HG03460 (cell line): ENCODE data around the gene CAD.
A peak's percentile ranks its signal among the peaks of the same experiment; 100 is the strongest.
"Not testable (repeated sequence)": the region's sequence is repeated elsewhere in the genome, so short reads cannot be mapped to it uniquely, and the experiment has no call there.

Source experiments
- ATAC-seq: cut with Tn5 transposase; IDR thresholded peaks from one replicate; pipeline ENCODE4 v1.9.1; 2021; ENCODE audit not compliant: unreplicated experiment

The CAD gene

DNA sequence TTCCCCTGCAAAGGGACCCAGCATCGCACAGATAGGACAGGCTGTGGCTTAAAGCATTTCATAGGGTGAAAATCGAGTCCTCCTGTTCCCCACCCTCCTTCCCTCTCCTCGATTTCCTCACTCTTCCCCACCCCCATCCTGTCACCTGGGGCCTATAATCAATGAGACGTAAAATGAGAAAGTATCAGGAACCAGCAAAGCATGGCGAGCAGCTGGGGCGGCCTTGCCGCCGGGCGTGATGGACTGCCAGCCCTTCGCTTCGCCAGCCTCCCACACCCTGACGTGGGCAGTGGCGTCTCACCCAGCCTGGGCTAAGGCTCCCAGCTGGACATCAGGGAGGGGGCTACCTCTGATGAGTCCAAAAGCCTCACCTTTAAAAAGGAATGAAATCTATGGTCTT lies 34.6 kb downstream of the CAD start:
- ATAC-seq: no peak

DNA sequence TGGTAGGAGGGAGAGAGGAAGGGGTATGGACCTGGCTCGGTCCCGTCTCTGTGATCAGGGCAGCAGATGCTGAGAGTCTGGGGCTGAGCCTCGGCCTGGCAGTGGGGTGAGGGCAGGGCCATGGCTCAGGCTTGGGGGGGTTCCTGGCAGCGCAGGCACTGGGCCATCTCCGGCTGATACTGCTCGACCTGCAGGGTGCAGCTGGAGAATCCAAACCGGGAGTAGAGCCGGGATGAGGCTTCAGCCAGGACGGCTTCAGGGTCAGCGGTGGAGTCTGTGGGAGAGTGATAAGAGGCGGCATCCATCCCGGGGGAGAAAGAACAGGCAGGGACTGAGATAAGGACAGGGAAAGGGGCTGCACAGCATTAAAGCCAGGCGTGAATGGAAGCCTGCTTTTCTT lies 38.0 kb downstream of the CAD start:
- no peak for ATAC-seq

DNA sequence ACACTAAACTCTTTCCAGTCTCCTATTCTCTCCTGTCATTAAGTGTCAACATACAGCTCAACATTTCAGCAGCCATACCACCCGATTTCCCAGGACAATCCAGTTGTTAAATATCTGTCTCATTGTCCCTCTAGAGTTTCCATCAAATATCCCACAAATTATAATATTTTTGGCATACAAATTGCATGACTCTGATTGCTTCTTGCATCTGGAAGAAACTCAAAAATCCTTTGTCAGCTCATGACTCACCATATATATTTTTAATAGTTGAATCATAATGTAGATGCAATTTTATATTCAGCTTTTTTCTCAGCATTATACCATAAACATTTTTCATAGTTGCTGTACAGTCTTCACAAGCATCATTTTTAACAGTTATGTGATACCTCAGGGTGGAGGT lies 38.5 kb downstream of the CAD start:
- no peak for ATAC-seq

DNA sequence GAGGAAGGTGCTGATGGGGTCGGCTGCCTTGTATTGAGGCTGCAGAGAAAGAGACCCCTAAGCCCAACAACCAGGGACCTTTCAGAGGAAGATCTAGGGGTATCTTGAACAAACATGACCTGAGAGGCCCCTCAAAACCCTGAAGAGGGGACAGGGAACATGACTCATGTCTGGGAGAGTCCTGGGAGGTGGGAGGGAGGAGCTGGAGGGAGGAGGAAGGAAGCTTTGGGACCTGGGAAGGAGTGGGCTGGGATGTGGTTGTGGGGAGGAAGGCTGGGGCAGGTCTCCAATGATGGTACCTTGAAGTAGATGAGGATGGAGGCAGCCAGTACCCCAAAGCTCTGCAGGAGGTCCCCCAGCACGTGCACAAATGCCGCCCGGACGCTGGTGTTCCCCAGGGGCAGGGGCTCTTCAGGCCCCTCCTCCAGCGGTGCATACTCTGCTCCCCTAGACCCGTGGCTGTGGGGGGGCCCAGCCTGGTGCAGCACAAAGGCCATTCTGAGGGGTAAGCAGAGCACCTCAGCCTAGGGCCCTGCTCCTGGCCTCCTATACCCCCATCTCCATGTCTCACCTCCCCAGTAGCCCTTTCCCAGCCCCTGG lies 39.8 kb downstream of the CAD start:
- ATAC-seq: no peak

DNA sequence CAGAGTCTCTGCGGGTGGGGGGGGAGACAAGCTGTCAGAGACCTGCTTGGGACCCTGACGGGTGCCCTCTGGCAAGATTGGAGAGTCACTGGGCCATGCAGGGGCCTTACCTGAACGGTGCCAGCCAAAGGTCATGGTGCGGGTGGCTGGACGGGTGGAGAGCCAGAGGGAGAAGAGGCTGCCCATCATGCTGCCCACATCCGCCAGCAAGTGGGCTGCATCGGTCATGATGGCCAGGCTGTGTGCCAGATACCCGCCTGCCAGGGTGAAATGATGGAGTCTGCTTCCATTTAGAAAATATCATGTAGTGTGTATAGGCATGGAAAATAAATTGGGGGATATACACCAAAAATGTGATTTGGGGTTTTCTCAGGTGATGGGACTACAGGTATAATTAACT lies 40.9 kb downstream of the CAD start:
- ATAC-seq: no peak

DNA sequence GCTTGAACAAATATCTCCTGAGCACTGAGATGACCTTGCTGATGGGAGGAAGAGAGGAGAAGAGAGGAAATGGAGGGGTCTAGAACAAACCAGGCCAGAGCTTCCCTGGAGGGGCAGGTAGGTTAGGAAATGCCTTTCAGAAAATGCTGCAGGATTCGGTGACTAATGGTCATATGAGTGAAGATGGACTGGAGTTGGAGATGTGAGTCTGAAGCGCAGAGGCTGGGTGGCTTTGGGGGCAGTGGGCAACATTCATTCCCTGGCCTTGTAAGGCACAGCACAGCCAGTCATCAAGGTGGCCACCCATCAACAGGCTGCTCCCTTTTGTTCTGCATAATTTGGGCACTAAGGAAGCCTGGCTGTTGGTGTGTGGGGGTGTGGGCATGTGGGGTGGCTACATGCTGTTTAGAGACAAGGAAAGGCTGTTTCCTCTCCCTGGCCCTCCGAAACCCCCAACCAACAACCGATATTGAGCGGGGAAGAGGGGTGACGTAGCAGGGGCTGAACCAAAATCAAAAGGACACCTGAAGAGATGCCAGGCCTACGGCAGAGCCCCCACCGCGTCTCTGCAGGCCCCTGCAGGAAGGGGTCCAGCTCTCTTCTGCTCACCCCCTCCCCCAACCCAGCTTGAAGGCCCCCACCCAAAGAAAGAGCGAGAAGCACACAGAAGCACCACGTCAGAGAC lies 44.2 kb downstream of the CAD start:
- ATAC-seq: no peak

DNA sequence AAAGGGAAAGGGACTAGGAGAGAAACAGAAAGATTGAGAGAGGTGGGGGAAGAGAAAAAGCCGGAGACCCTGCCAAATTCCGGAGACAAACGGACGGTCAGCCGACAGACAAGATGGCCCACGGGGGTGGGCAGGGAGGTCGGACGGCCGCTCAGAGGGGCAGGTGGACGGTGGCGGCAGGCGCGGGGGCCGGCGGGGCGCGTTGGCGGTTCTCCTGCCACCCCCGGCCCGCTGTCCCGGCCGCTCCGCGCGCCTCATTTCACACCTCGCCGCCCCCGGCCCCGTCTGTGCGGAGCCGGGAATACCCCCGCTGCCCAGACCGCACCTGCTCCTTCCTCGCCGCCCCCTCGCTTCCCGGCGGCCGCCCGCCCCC lies 44.7 kb downstream of the CAD start:
- ATAC-seq: no peak

DNA sequence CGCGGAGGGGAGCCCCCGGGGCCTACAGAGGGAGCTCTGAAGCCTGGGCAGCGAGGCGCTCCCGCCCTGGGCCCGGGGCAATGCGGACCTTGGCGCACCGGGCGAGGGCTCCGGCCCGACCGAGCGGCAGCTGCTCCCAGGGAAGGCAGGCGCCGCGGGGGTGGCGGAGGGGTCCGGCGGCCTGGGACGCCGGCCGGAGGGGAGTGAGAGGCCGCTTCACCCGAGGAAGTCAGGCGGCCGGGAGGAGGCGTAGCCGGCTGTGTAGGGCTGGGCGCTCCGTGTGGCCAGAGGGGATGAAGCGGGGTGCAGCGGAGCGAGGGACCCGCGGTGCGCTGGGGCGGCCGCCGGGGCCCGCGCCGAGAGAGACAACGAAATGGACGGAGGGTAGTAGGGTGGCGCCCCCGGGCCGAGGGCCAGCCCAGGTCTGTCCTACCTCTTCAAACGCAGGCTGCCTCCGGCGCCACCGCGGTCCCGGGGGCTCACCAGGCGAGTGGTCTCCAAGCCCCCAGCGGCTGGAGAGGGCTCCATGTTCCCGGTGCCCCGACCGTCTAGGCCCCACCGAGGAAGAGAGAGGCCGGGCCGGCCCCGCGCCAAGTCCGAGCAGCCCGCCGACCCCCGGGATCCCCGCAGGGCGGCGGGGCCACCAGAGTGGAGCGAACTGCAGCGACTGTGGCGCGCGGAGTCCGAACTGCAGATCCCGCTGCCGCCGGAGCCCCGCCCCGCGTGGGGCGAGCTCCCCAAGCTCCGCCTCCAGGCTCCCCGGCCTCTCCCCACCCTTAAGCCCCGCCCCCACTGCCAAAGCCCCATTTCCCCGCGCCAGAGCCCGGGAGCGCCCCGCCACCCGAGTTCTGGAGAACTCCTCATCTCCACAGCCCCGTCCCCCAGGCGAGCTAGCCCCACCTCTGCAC lies 45.5 kb downstream of the CAD start, which contains the start of gene SLC30A3:
TSS of gene SLC30A3 (minus strand) at position 669 of the 908 bp plus-strand sequence. CDS start at position 528, 141 bp downstream.
- ATAC-seq: no peak

DNA sequence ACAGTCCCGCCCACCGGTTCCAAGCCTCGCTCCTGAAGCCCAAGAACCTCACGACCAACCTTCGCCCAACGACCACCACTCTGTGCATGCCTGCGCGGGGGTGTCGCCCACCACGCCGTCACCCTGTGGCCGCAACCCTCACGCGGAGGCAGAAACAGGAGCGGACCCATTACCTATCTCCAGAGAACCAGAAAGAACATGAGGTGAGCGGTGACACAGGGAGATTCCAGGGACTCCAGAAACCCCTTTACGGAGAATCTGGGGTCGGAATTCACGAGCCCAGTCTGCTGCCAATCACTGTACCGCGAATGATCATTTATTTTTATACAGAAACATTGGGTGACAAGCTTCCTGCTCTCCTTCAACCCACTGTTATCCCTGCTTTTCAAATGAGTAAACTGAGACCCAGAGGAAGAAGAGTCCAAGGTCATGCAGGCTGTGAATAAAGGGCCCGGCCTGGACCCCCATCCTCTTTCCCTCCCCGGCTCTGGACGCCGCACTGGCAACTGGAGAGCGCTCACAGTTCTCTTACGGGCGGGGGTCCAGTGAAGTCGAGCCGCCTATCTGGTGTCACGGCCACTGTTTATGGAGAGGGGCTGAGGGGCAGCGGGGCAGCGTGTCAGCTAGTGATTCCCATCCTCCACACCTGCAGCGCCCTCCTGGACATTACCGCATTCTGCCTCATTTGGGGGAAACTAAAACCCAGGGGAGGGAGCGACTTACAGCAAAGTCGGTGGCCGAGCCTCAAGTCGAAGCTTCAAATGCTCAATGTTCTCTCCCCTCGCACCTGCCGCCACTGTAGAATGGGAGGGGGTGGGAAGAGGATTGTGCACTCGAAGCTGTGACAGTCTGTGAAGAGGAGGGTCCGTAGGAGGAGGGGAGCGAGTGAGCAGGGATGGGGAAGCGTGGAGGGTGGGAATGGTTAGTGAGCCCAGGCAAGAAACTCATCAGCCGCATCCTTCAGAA lies 46.4 kb downstream of the CAD start:
- ATAC-seq: no peak

DNA sequence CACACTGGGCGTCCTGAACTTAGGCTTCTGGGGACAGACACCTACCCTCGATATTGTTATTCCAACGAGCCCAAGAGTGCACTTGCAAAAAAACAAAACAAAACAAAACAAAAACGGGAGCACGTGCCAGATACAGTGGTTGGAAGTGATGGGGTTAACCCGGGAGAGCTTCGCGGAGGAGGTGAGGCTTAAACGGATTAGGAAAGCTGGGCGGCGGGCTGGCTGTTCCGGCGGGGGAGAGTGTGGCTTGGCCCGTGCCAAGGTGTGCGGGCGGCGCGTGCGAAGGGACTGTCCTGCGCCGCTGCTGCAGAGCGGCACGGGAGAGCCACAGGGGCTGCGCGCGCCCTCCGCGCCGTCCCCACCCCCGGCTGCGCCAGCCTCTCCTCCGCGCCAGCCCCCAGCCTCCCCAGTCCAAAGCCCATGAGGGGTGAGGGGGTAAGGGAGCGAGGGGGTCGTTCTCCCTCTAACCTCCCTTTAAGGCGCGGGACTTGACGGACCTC lies 47.1 kb downstream of the CAD start:
- no peak for ATAC-seq

DNA sequence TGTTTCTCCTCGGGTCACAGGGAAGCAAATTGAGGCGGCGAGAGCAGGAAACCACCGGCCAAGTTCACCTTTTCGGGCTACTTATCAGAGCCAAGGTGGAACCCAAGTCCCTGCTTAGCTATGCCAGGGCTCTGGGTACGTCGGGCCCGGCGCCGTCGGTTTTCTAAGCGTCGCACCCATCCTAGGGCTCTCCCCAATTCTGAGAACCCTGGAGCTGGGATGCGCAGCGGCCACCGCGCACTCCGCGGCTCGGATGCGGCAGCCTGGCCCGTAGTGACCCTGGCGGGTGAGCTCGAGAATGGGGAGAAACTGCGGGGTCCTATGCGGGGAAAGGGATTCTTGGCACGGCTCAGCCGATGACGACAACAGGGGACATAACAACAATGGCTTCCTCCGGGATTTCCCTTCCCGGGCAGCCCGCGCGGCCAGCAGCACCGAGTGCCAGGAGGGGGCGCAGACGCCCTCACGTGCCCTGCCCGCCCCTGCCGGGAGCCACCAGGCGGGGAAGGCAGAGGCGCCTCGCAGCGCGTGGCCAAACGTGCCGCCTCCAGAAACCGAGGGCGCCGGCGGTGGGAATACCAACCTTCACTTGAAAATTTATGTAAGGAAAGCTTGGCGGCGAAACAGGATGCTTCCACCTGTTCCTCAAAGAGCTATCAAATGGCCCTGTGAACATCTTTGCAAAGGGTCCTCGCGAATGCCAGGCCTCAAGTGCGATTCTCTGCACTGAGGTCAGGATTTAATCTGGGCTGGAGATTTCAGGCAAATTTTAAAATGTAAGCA lies 47.8 kb downstream of the CAD start:
- ATAC-seq: peak; percentile 58

DNA sequence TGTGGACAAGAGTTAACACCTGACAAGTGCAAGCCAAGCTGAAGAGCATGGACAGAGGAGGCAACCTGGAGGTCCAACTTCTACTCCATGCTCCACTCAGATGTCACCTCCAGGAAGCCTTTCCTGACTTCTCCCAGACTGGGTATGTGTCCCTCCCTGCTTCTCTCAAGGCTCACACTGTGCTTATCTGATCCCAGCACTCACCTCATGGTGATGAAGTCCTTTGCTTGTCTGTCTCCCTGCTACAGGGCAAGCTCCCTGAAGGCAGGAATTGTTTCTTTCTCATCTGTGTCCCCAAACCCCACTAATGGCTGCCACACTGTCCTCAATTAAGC lies 48.3 kb downstream of the CAD start:
- no peak for ATAC-seq

DNA sequence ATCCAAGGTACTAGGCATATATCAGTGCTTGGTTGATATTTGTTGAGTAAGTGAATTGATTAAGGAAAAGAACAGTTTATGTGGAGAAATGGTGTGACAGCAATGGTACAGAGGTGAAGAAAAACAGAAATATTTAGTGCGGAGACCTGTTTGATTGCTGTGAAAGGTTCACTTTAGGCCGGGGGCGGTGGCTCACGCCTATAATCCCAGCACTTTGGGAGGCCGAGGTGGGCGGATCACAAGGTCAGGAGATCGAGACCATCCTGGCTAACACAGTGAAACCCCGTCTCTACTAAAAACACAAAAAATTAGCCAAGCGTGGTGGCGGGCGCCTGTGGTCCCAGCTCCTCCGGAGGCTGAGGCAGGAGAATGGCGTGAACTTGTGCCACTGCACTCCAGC lies 51.1 kb downstream of the CAD start:
- not testable (repeated sequence) for ATAC-seq

DNA sequence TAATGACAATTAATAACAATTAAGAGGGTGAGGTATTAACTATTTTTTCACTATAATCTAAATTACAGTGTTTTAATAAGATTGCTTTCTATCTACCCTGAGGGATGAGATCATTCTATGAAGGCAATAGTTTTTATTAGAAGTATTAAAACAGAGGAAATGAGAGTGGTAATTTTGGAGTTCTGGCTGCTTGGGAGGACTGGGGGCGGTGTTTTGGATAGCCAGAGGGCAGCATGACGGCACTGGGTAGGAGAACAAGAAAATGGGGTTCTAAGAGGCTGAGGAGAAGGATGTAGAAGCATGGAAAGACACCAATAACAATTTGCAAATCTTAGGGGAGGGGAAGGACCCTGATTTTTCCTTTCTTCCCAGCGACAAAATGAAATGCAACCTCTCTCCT lies 53.0 kb downstream of the CAD start:
- ATAC-seq: no peak

DNA sequence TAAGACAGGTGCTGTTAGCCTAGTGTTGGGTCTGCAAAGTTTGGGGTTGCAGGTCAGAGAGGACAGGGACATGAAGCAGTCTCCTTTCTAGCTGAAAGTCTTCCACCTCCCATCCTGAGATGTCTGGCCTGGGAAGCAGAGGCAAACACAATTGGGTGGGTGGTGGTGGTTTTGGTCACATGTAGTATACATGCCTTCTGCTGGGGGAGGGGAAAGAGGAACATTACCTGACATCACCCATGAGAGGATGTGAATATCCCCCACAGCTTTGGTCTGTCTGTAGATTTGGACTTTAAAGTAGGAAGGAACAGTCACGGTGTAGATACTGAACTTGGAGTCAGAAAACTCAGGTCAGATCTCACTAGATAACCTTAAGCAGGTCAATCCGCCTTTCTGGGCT lies 53.5 kb downstream of the CAD start:
- no peak for ATAC-seq

DNA sequence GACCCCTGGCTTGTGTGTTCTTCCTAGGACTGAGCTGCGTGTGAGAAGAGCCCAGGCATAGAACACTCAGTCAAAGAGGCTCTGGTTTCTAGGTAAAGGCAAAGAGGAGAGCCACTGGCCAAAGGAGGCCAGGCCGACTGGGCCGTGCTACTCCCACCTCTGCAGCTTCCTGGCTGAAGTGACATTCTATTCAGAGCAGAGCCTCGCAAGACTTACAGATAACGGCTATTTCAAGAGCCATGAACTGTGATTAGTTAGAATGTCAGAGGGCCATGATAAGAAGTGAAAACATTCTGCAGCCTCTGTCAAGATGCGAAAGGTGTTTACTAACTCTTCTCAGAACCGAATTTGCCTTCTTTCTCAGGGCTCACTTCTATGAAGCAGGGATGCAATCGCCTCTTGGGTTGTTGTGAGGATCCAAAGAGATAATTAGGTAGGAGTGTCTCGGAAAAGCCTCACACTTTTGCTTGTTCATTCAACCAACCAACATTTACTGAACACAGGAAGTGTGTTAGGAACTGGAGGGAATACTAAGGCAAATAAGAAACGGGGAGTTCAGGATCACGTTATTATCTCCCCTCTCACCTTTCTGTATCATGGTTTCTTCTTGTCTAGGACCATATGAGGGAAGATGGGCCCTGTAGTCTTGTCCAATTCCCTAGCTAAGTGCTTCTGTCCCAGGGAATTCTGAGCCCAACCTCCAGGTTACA lies 54.6 kb downstream of the CAD start:
- no peak for ATAC-seq

DNA sequence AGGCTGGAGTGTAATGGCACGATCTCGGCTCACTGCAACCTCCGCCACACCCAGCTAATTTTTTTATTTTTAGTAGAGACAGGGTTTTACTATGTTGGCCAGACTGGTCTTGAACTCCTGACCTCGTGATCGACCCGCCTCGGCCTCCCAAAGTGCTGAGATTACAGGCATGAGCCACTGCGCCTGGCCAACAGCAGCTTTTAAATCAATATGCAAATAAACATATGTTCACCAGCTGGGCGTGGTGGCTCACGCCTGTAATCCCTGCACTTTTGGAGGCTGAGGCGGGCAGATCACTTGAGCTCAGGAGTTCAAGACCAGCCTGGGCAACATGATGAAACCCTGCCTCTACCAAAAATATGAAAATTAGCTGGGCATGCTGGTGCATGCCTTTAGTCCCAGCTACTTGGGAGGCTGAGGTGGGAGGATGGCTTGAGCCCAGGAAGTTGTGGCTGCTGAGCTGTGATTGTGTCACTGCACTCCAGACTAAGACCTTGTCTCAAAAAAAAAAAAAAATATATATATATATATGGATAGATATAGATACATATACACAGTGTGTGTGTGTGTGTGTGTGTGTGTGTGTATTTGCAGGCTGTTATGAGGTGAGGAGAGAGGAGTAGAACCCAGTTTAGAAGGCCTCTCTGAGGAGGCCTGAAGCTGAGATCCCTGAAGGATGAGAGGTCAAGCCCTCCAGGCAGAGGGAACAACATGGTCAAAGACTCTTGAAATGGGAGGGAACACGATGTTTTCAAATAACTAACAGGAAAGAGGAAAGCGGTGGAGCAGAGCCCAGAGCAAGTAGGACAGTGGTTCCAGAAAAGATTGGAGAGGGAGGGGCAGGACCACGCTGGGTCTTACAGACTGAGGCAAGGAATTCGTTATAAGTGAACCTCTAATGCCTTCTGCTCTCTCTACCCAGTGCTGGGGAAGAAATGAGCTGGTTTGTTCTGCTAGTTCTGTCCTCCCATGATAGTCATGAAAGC lies 55.7 kb downstream of the CAD start:
- not testable (repeated sequence) for ATAC-seq
